HG02759 (cell line): ENCODE results near the gene SMURF1.

ENCODE experiments used
- ATAC-seq: cut with Tn5 transposase; IDR thresholded peaks from one replicate; pipeline ENCODE4 v1.9.1; 2021; ENCODE audit warnings: mild to moderate bottlenecking, moderate library complexity; ENCODE audit not compliant: unreplicated experiment

SMURF1 gene

GRCh38 chr7:99006739-99007424 lies 137.0 kb downstream of the SMURF1 start:
- no peak for ATAC-seq

- ATAC-seq: no peak
Measured at GRCh38 chr7:99005776-99006175, 138.1 kb downstream of the SMURF1 start.

- ATAC-seq: no peak
Measured at GRCh38 chr7:99004781-99005500, 139.0 kb downstream of the SMURF1 start.

GRCh38 chr7:99004216-99004615 lies 139.7 kb downstream of the SMURF1 start:
- no peak for ATAC-seq

- ATAC-seq: no peak
Measured at GRCh38 chr7:99003419-99003818, 140.5 kb downstream of the SMURF1 start.

GRCh38 chr7:99002827-99003212 lies 141.1 kb downstream of the SMURF1 start:
- ATAC-seq: no peak

- ATAC-seq: no peak
Measured at GRCh38 chr7:99002148-99002826, 141.6 kb downstream of the SMURF1 start.

GRCh38 chr7:99001482-99002147 lies 142.3 kb downstream of the SMURF1 start:
- no peak for ATAC-seq

GRCh38 chr7:99000904-99001465 lies 142.9 kb downstream of the SMURF1 start:
- ATAC-seq: no peak

GRCh38 chr7:99000196-99000903 lies 143.6 kb downstream of the SMURF1 start:
- ATAC-seq: no peak

GRCh38 chr7:98998821-98999725 lies 144.8 kb downstream of the SMURF1 start:
- ATAC-seq: no peak

GRCh38 chr7:98997846-98998245 lies 146.1 kb downstream of the SMURF1 start:
- ATAC-seq: no peak

GRCh38 chr7:98996150-98996552 lies 147.8 kb downstream of the SMURF1 start:
- peak; percentile 78 for ATAC-seq

GRCh38 chr7:98995523-98996149 lies 148.3 kb downstream of the SMURF1 start:
- ATAC-seq: no peak

GRCh38 chr7:98995111-98995510 lies 148.8 kb downstream of the SMURF1 start:
- ATAC-seq: no peak

- ATAC-seq: no peak
Measured at GRCh38 chr7:98994046-98994944, 149.6 kb downstream of the SMURF1 start.

GRCh38 chr7:98993024-98993897 lies 150.6 kb downstream of the SMURF1 start:
- ATAC-seq: no peak
